HepG2 (cell line): ENCODE results near the gene VPS11.

Experiments used
- CTCF ChIP-seq: sonication (generic); formaldehyde crosslinking; IDR thresholded peaks from 2 replicates; pipeline ENCODE4 v1.5.0; 2020; ENCODE audit warnings: mild to moderate bottlenecking, missing genetic modification reagents, moderate library complexity
- EHMT2 ChIP-seq: fragments of 200-600 bp; sonication (generic); IDR thresholded peaks from 2 replicates; pipeline ENCODE4 v1.7.0; 2017; ENCODE audit warnings: antibody characterized with exemption, low read depth, low read length, borderline replicate concordance
- MYNN ChIP-seq: sonication (generic); formaldehyde crosslinking; IDR thresholded peaks from 2 replicates; pipeline ENCODE4 v1.4.0; 2020; ENCODE audit warnings: mild to moderate bottlenecking, low read depth, missing genetic modification reagents
- POLR2A ChIP-seq, 2 experiments: IDR thresholded peaks; 2 replicates each; pipeline ENCODE4 v1.6.1; 2011; ENCODE audit warnings: low read depth in 2 of 2, low read length in 2 of 2, mild to moderate bottlenecking in 1 of 2, moderate library complexity in 1 of 2; ENCODE audit not compliant: insufficient read depth in 1 of 2
- YY1 ChIP-seq: IDR thresholded peaks from 2 replicates; pipeline ENCODE4 v1.6.1; 2011; ENCODE audit warnings: low read length, low read depth, moderate library complexity, mild to moderate bottlenecking; ENCODE audit not compliant: insufficient read depth, insufficient replicate concordance

DNA sequence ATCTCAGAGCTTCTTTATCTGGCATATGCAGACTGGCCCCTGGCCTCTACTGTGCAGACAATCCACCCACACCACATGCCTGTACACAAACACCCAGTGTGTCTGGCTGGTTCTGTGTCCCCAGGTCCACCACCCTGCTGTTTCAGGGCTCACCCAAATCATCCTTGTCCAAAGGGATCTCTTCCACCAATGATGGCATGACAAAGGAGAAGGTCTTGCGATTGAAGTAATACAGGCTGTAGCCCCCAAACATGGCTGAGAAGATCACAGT is 38.6 kb upstream of the VPS11 start:
- TF ChIP-seq POLR2A (IDR thresholded peaks at IDR 0.05; ENCODE audit: insufficient read depth in 1 of 2, low read depth in 2 of 2, low read length in 2 of 2) = no peak
- TF ChIP-seq YY1 = no peak
- TF ChIP-seq EHMT2 = no peak
- no peak for TF ChIP-seq MYNN
- TF ChIP-seq CTCF (CRISPR knock-in tag) = no peak
